K562 (cell line): ENCODE measurements around the gene BSN. TPM values are rescaled to one million over a fixed set of nuclear protein-coding genes. Genes with fewer than 3 reads are reported as not detected.
A peak's percentile ranks its signal among the peaks of the same experiment; 100 is the strongest.

Source experiments
- ATAC-seq: fragments of 200-7000 bp; cut with Tn5 transposase; 3 replicates; pipeline ENCODE4 v1.9.1; 2020; ENCODE audit warnings: moderate library complexity
- Bru-seq: library from RNA; stranded (reverse); fragments of 400-500 nt; gene quantifications from one replicate; lab custom pipeline; 2021; lab: Mats Ljungman, UMichigan
- BruChase-seq, 2 experiments: library from RNA; stranded (reverse); fragments of 400-500 nt; gene quantifications; one replicate each; lab custom pipeline; 2021; lab: Mats Ljungman, UMichigan
- BruUV-seq: library from RNA; stranded (reverse); fragments of 400-500 nt; replicated peaks from 2 replicates; lab custom pipeline; 2021; lab: Mats Ljungman, UMichigan
- CTCF ChIA-PET: fragments of 300-600 bp; formaldehyde crosslinking; extraction: SDS; loops from one replicate; lab custom pipeline; 2021; ENCODE audit warnings: low intra/inter-chr PET ratio; lab: Yijun Ruan, JAX
- POLR2A ChIA-PET: fragments of 300-600, 350-650 bp; sonication (Branson Sonifier 250); formaldehyde crosslinking; extraction: SDS; loops from one replicate; lab custom pipeline; 2021; ENCODE audit warnings: antibody characterized with exemption, inconsistent platforms; lab: Yijun Ruan, JAX
- DNase-seq, 4 experiments: peaks; one replicate each; pipeline versions ENCODE4 v3.0.0 to v3.0.0-alpha.2; 2011 to 2018; ENCODE audit warnings: low spot score in 3 of 4, mixed read lengths in 3 of 4; ENCODE audit errors: extremely low read depth in 1 of 4
- FAIRE-seq: peaks from 2 replicates; lab custom pipeline; 2011; peaks lifted over from hg19 to GRCh38; lab: Jason Lieb, UNC
- H2AFZ ChIP-seq: 2 replicates; pipeline ENCODE4 v1.6.0; 2011; ENCODE audit warnings: low read depth, low read length, control low read depth, inconsistent platforms
- H3K27ac ChIP-seq: fragments of 200-600 bp; 3 replicates; pipeline ENCODE4 v1.8.0; 2011; ENCODE audit warnings: low read depth, mild to moderate bottlenecking, control low read depth, inconsistent platforms, low read length, moderate library complexity, mixed read lengths; ENCODE audit errors: extremely low read depth
- H3K27me3 ChIP-seq, 2 experiments: fragments of 300-600 bp in 1 of 2; 2 replicates in 1 of 2; 3 replicates in 1 of 2; pipeline versions ENCODE4 v1.6.0 to v1.8.0; 2011; ENCODE audit warnings: inconsistent platforms in 2 of 2, low read length in 2 of 2, mild to moderate bottlenecking in 1 of 2, mixed read lengths in 1 of 2, moderate library complexity in 1 of 2; ENCODE audit not compliant: control insufficient read depth in 2 of 2, insufficient read depth in 2 of 2
- H3K36me3 ChIP-seq: fragments of 300-600 bp; 3 replicates; pipeline ENCODE4 v1.8.0; 2011; ENCODE audit warnings: mild to moderate bottlenecking, low read length, inconsistent platforms; ENCODE audit not compliant: control insufficient read depth, insufficient read depth
- H3K4me1 ChIP-seq, 2 experiments: fragments of 200-600 bp in 1 of 2; replicated peaks in 1 of 2; 2 replicates in 1 of 2; 3 replicates in 1 of 2; pipeline versions ENCODE4 v1.5.1 to v1.8.0; 2011; ENCODE audit warnings: inconsistent platforms in 2 of 2, low read length in 2 of 2, mild to moderate bottlenecking in 1 of 2, mixed read lengths in 1 of 2, moderate library complexity in 1 of 2; ENCODE audit not compliant: control insufficient read depth in 2 of 2, insufficient read depth in 2 of 2
- H3K4me2 ChIP-seq: 2 replicates; pipeline ENCODE4 v1.6.1; 2011; ENCODE audit warnings: low read length, control low read depth, inconsistent platforms, mixed read lengths; ENCODE audit not compliant: insufficient read depth
- H3K4me3 ChIP-seq: fragments of 200-600 bp; sonication (generic), shearing (Covaris generic); 2 replicates; pipeline ENCODE4 v1.5.1; 2016; ENCODE audit warnings: control low read depth, inconsistent platforms
- H3K79me2 ChIP-seq: fragments of 200-600 bp; 3 replicates; pipeline ENCODE4 v1.8.0; 2011; ENCODE audit warnings: low read length, inconsistent platforms; ENCODE audit not compliant: control insufficient read depth, insufficient read depth
- H3K9ac ChIP-seq, 2 experiments: 2 replicates each; pipeline versions ENCODE4 v1.6.0 to v1.6.1; 2011; ENCODE audit warnings: low read depth in 2 of 2, low read length in 2 of 2, control low read depth in 1 of 2, inconsistent platforms in 1 of 2, mild to moderate bottlenecking in 1 of 2, mixed read lengths in 1 of 2; ENCODE audit not compliant: insufficient read depth in 1 of 2
- H3K9me1 ChIP-seq: one replicate; pipeline ENCODE4 v1.6.0; 2011; ENCODE audit warnings: inconsistent platforms, mild to moderate bottlenecking, low read length, moderate library complexity; ENCODE audit not compliant: control insufficient read depth, insufficient read depth
- H3K9me3 ChIP-seq: replicated peaks from 2 replicates; pipeline ENCODE4 v1.5.1; 2011; ENCODE audit warnings: low read depth, low read length, inconsistent platforms; ENCODE audit not compliant: control insufficient read depth, insufficient read depth
- H4K20me1 ChIP-seq: replicated peaks from 2 replicates; pipeline ENCODE4 v1.6.1; 2011; ENCODE audit warnings: low read length, inconsistent platforms, mixed read lengths; ENCODE audit not compliant: control insufficient read depth, insufficient read depth
- ZEB2 ChIP-seq: fragments of 450-650 bp; IDR thresholded peaks from 2 replicates; pipeline ENCODE4 v1.6.1; 2016
- WGBS: fragments of 100-300 bp; shearing (Covaris generic); methylation state at CpG from one replicate; pipeline ENCODE4 v1.1.6; 2016; ENCODE audit warnings: low coverage, mixed read lengths; ENCODE audit not compliant: insufficient coverage; ENCODE audit errors: missing lambda C conversion rate; 5-methylcytosine and 5-hydroxymethylcytosine counted together
- in situ Hi-C: fragments of 300-500 bp; cut with MboI; formaldehyde crosslinking; loops from 4 replicates; pipeline ENCODE4 v1.15.0; 2018; ENCODE audit warnings: inconsistent platforms, mixed read lengths
- intact Hi-C: fragments of 100-400 bp; cut with micrococcal nuclease; formaldehyde crosslinking; loops from 2 replicates; pipeline ENCODE4 v1.14.2; 2022
- long read RNA-seq, 3 experiments: library from polyadenylated mRNA in 2 of 3; library from RNA in 1 of 3; unstranded in 2 of 3; stranded (forward) in 1 of 3; transcript quantifications; one replicate each; pipeline ENCODE4 v2.0.0, GENCODE V29; 2019 to 2022
- polyA minus RNA-seq, 3 experiments: library from RNA; depleted of rRNA, polyadenylated mRNA; stranded (reverse); fragments of >200 nt; gene quantifications; 2 replicates each; pipeline ENCODE4 v1.2.3, GENCODE V29; 2011
- polyA plus RNA-seq, 8 experiments: library from polyadenylated mRNA; depleted of rRNA in 4 of 8; stranded (reverse) in 5 of 8; unstranded in 3 of 8; fragments of >200 nt; fragmentation: Nextera tagmentation in 2 of 8; fragmentation: Illumina TruSeq in 1 of 8; extraction: Ambion mirVana in 2 of 8; extraction: Trizol in 1 of 8; gene quantifications; 2 replicates each; pipeline versions ENCODE4 v1.2.1 to v1.2.3, GENCODE V29; 2011 to 2014; ENCODE audit warnings: inconsistent platforms in 1 of 8, missing spikeins in 1 of 8
- total RNA-seq, 7 experiments: library from RNA; depleted of rRNA in 6 of 7; stranded (reverse); fragments of >200 nt in 6 of 7; fragmentation: Illumina TruSeq in 2 of 7; extraction: Trizol in 2 of 7; gene quantifications; 2 replicates each; pipeline versions ENCODE4 v1.2.1 to v1.2.3, GENCODE V29; 2011 to 2021; ENCODE audit warnings: low replicate concordance in 1 of 7
- TF ChIP-seq, protein P1 (sequence below): fragments of 450-650 bp; formaldehyde crosslinking; IDR thresholded peaks from 2 replicates; pipeline ENCODE4 v1.4.0; 2020; ENCODE audit warnings: mild to moderate bottlenecking, moderate library complexity
- TF ChIP-seq, protein P2 (sequence below), 2 experiments: fragments of 150-350 bp in 1 of 2; IDR thresholded peaks; 2 replicates each; pipeline ENCODE4 v1.6.1; 2012 to 2016; ENCODE audit warnings: low read depth in 2 of 2, low read length in 2 of 2, mild to moderate bottlenecking in 1 of 2, moderate library complexity in 1 of 2

Gene BSN, protein sequence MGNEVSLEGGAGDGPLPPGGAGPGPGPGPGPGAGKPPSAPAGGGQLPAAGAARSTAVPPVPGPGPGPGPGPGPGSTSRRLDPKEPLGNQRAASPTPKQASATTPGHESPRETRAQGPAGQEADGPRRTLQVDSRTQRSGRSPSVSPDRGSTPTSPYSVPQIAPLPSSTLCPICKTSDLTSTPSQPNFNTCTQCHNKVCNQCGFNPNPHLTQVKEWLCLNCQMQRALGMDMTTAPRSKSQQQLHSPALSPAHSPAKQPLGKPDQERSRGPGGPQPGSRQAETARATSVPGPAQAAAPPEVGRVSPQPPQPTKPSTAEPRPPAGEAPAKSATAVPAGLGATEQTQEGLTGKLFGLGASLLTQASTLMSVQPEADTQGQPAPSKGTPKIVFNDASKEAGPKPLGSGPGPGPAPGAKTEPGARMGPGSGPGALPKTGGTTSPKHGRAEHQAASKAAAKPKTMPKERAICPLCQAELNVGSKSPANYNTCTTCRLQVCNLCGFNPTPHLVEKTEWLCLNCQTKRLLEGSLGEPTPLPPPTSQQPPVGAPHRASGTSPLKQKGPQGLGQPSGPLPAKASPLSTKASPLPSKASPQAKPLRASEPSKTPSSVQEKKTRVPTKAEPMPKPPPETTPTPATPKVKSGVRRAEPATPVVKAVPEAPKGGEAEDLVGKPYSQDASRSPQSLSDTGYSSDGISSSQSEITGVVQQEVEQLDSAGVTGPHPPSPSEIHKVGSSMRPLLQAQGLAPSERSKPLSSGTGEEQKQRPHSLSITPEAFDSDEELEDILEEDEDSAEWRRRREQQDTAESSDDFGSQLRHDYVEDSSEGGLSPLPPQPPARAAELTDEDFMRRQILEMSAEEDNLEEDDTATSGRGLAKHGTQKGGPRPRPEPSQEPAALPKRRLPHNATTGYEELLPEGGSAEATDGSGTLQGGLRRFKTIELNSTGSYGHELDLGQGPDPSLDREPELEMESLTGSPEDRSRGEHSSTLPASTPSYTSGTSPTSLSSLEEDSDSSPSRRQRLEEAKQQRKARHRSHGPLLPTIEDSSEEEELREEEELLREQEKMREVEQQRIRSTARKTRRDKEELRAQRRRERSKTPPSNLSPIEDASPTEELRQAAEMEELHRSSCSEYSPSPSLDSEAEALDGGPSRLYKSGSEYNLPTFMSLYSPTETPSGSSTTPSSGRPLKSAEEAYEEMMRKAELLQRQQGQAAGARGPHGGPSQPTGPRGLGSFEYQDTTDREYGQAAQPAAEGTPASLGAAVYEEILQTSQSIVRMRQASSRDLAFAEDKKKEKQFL (N-terminal part only)
- 0.63 and 2.7 TPM in 2 replicates for total RNA-seq (2011; cell fraction: chromatin; rRNA removed; ENCODE audit: low replicate concordance)
- total RNA-seq (2011; cell fraction: nucleolus; rRNA removed): 1.1 and 1.3 TPM in 2 replicates
- total RNA-seq (2011; cell fraction: nucleoplasm; rRNA removed): 0.99 and 1.2 TPM in 2 replicates
- total RNA-seq (2014; rRNA removed): 0.57 and 0.64 TPM in 2 replicates
- 0.13 and 0.29 TPM in 2 replicates for total RNA-seq (2014; rRNA removed; fragmentation: Illumina TruSeq; extraction: Trizol)
- total RNA-seq (2015; rRNA removed; fragmentation: Illumina TruSeq; extraction: Trizol): 0.25 and 0.26 TPM in 2 replicates
- 1.2 and 1.5 TPM in 2 replicates for total RNA-seq (2021)
- 0.05 and 0.10 TPM in 2 replicates for polyA plus RNA-seq (2011; rRNA removed)
- polyA plus RNA-seq (2011; cell fraction: cytosol; rRNA removed): 0.07 and 0.25 TPM in 2 replicates
- polyA plus RNA-seq (2011; cell fraction: nucleus; rRNA removed): 0.29 and 0.95 TPM in 2 replicates
- polyA plus RNA-seq (2012): 0.24 and 0.57 TPM in 2 replicates
- polyA plus RNA-seq (2014; fragmentation: Illumina TruSeq; extraction: Trizol): 0.39 and 0.62 TPM in 2 replicates
- polyA plus RNA-seq (2014; fragmentation: Nextera tagmentation; extraction: Ambion mirVana): under 1 TPM; 0.03 to 0.06 TPM
- polyA plus RNA-seq (2014; rRNA removed): 0.54 and 0.58 TPM in 2 replicates
- 0.09 and 0.53 TPM in 2 replicates for polyA minus RNA-seq (2011; rRNA and poly(A)+ RNA removed)
- polyA minus RNA-seq (2011; cell fraction: cytosol; rRNA and poly(A)+ RNA removed): 0.57 and 0.64 TPM in 2 replicates
- 0.33 and 0.40 TPM in 2 replicates for polyA minus RNA-seq (2011; cell fraction: nucleus; rRNA and poly(A)+ RNA removed)
- Bru-seq, nascent RNA: percentile 40 among the genes with signal in this experiment
- percentile 28 among the genes with signal in this experiment for BruChase-seq, experiment 1, labeled RNA remaining after a 2-hour chase
- BruChase-seq, experiment 2, labeled RNA remaining after a 6-hour chase: percentile 26 among the genes with signal in this experiment
- long read RNA-seq, experiment 1, partial matches to known transcripts: 0 of 1 reads
- long read RNA-seq, experiment 1, other reads (novel, unspliced or antisense): 1 of 1 reads
- long read RNA-seq, experiment 2, partial matches to known transcripts: 1 of 3 reads
- long read RNA-seq, experiment 2, other reads (novel, unspliced or antisense): 2 of 3 reads
- long read RNA-seq, experiment 3: 0 reads

DNA sequence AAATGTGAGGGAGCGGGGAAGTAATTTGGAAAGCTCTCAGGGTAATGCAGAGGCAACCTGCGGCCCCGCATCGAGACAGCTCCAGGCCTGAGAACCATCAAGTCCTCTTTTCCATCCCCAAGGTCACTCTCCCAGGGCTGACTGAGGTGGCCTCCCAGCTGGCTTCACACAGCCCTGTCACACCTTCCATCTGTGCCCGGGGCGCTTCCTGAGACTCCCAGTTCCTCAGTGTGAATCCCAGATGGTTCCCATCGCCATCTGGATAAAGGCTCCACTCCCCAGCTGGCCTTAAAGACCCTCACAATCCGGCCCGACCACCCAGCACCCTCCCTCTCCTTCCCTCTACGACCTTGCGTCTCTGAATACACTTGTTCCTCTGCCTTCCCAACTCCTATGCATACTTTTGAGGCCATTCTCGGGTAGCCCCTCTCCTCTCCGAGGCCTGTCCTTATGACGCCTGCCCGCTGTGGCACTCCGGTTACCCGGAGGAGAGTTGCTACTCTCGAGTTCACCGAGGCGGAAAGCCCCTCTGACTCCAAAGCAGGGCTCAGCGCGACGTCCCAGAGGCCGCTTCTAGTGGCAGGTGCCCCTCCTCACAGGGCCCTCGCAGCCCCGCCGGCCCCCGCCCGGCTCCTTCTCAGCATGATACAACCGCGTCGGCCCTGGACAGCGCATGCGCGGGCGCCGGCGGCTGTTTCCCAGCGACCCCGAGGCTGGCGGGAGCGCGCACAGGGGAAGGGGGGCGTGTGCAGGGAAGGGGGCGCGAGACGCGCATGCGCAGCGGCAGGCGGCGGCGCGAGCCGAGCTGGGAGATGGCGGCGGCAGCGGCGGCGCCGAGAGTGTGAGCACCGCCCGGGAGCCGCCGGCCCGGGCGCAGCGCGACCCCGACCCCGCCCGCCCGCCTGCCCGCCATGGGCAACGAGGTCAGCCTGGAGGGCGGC is at the start of gene BSN:
Gene BSN (plus strand): TSS at position 786 of the 941 bp plus-strand sequence. CDS start 126 bp downstream, at position 912.
- in situ Hi-C loops: no loop called here
- POLR2A ChIA-PET: interaction anchor here (0.6 to 1.3 kb wide), 3 partner anchors 14 to 406 kb away, joined by 3 to 6 read pairs (median 4); no protein-coding TSS in a partner anchor
- Histone ChIP-seq H3K36me3 (no peaks in the 10 kb centered on the region), H3K9me3 (no peaks in the 10 kb centered on the region), H3K9ac (peak within 1 kb of the TSS; percentile 66 to 93), H3K27ac (peak within 1 kb of the TSS; percentile 54), H3K4me3 (peak within 1 kb of the TSS; percentile 52), H3K4me1 (peaks cover 14 to 27% of the 10 kb centered on the region in 2 experiments; a peak in 4 of 5 replicates), H3K9me1 (no peaks in the 10 kb centered on the region), H3K27me3 (no peaks in the 10 kb centered on the region), H3K79me2 (peaks cover 3% of the 10 kb centered on the region; the same call in 1 of the 3 replicates), H2AFZ (peak within 1 kb of the TSS; percentile 87), H3K4me2 (peak within 1 kb of the TSS; percentile 97), H4K20me1 (0 out of 2 replicates have a peak, but pooled peaks cover 4% of the 10 kb centered on the region)
- FAIRE-seq (peak; percentile 58), ATAC-seq (peak; percentile 94), DNase-seq (peak; percentile 92 to 99 (median 98))
- 5% methylated on average over 18 of the region's 76 CpGs for WGBS
- TSS peak; percentile 83 for BruUV-seq
- CTCF ChIA-PET: no interaction called here
- intact Hi-C loops: loop anchor here (10.0 kb wide), 1 partner anchor 351 kb away; the partner anchor contains the start of gene MST1R
- TF ChIP-seq ZEB2: no peak
- TF ChIP-seq, protein P1, sequence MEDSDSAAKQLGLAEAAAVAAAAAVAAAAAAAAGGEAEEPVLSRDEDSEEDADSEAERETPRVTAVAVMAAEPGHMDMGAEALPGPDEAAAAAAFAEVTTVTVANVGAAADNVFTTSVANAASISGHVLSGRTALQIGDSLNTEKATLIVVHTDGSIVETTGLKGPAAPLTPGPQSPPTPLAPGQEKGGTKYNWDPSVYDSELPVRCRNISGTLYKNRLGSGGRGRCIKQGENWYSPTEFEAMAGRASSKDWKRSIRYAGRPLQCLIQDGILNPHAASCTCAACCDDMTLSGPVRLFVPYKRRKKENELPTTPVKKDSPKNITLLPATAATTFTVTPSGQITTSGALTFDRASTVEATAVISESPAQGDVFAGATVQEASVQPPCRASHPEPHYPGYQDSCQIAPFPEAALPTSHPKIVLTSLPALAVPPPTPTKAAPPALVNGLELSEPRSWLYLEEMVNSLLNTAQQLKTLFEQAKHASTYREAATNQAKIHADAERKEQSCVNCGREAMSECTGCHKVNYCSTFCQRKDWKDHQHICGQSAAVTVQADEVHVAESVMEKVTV: no peak
- TF ChIP-seq, protein P2, sequence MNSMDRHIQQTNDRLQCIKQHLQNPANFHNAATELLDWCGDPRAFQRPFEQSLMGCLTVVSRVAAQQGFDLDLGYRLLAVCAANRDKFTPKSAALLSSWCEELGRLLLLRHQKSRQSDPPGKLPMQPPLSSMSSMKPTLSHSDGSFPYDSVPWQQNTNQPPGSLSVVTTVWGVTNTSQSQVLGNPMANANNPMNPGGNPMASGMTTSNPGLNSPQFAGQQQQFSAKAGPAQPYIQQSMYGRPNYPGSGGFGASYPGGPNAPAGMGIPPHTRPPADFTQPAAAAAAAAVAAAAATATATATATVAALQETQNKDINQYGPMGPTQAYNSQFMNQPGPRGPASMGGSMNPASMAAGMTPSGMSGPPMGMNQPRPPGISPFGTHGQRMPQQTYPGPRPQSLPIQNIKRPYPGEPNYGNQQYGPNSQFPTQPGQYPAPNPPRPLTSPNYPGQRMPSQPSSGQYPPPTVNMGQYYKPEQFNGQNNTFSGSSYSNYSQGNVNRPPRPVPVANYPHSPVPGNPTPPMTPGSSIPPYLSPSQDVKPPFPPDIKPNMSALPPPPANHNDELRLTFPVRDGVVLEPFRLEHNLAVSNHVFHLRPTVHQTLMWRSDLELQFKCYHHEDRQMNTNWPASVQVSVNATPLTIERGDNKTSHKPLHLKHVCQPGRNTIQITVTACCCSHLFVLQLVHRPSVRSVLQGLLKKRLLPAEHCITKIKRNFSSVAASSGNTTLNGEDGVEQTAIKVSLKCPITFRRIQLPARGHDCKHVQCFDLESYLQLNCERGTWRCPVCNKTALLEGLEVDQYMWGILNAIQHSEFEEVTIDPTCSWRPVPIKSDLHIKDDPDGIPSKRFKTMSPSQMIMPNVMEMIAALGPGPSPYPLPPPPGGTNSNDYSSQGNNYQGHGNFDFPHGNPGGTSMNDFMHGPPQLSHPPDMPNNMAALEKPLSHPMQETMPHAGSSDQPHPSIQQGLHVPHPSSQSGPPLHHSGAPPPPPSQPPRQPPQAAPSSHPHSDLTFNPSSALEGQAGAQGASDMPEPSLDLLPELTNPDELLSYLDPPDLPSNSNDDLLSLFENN (IDR thresholded peaks at IDR 0.05; ENCODE audit: low read depth in 2 of 2, low read length in 2 of 2): no peak
